Measurements from ENCODE around the gene PEBP1. TPM values are rescaled to one million over a fixed set of nuclear protein-coding genes. Genes with fewer than 3 reads are reported as not detected.

PEBP1 gene
- total RNA-seq, 1 donor, result 185 TPM

DNA sequence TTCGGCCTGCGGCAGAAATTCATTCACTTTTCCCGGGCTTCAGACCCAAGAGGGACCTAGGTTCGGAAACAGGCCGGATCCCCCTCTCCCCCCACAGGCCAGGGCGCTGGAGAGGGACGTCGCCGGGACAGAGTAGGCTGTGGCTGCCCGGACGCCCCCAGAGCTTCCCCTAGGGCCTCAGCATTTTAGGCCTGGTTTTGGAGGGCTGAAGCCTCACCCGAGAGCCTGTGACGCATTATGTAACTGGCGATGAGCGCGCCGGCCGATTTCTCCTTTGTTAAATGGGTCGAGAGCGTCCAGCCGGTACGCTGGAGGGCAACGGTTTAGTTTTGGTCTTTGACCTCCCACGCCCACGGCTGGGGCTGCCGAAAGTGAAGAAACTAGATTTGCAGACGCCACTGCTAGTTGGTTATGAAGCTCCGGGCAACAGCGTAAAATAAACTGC lies 657 bp downstream of the PEBP1 start:
- peak overlapping the region; percentile 96 for H3K4me3 ChIP-seq (ENCODE audit: insufficient read depth, low read length)
- TF ChIP-seq, protein P1, sequence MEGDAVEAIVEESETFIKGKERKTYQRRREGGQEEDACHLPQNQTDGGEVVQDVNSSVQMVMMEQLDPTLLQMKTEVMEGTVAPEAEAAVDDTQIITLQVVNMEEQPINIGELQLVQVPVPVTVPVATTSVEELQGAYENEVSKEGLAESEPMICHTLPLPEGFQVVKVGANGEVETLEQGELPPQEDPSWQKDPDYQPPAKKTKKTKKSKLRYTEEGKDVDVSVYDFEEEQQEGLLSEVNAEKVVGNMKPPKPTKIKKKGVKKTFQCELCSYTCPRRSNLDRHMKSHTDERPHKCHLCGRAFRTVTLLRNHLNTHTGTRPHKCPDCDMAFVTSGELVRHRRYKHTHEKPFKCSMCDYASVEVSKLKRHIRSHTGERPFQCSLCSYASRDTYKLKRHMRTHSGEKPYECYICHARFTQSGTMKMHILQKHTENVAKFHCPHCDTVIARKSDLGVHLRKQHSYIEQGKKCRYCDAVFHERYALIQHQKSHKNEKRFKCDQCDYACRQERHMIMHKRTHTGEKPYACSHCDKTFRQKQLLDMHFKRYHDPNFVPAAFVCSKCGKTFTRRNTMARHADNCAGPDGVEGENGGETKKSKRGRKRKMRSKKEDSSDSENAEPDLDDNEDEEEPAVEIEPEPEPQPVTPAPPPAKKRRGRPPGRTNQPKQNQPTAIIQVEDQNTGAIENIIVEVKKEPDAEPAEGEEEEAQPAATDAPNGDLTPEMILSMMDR (IDR thresholded peaks at IDR 0.05; ENCODE audit: extremely low read depth, low read depth, low read length), result no peak

DNA sequence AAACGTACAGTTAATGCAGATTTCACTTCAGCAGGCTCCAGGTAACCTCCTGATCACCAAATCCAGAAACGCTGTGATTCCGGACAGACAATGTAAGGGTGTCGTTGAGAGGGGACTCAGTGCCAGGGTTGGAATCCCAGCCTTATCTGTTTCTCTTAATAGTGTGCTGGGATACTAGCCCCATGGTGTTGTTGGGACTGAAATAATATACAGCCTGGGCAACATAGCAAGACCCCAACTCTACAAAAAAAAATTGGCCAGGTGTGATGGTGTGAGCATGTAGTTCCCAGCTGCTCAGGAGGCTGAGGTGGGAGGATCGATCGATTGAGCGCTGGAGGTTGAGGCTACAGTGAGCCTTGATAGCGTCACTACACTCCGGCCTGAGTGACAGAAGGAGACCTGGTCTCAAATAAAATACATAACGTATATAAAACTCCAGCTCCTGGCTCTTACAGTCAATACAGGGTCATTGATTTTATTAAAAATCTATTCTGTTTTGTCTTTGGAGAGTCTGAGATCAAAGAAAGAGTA lies 1.3 kb downstream of the PEBP1 start:
- Histone ChIP-seq H3K79me2 (ENCODE audit: insufficient read depth, low read length) (peaks cover 45% of the 10 kb centered on the region), H3K4me3 (ENCODE audit: insufficient read depth, low read length) (peak overlapping the region; percentile 96), H4K20me1 (ENCODE audit: insufficient read depth, low read length) (peaks cover 4% of the 10 kb centered on the region), H3K4me2 (ENCODE audit: insufficient read depth, low read length) (peak overlapping the region; percentile 75), H3K9me3 (ENCODE audit: low read depth, low read length) (no peaks in the 10 kb centered on the region), H2AFZ (ENCODE audit: low read length) (peak overlapping the region; percentile 85), H3K27me3 (ENCODE audit: insufficient read depth, low read length) (no peaks in the 10 kb centered on the region), H3K36me3 (ENCODE audit: insufficient read depth, low read length) (peaks cover 29% of the 10 kb centered on the region), H3K27ac (ENCODE audit: low read depth, low read length) (peak overlapping the region; percentile 76), H3K4me1 (ENCODE audit: insufficient read depth, low read length) (peaks cover 5% of the 10 kb centered on the region)
- no peak for DNase-seq (ENCODE audit: insufficient read length, low spot score, missing footprints)
- TF ChIP-seq, protein P1 (IDR thresholded peaks at IDR 0.05; ENCODE audit: extremely low read depth, low read depth, low read length), result no peak

More for the DNA sequence above, 657 bp downstream of the PEBP1 start:
- no peaks in the 10 kb centered on the region for H3K9me3 ChIP-seq (ENCODE audit: low read depth, low read length)
- peaks cover 4% of the 10 kb centered on the region for H4K20me1 ChIP-seq (ENCODE audit: insufficient read depth, low read length)
- peak overlapping the region; percentile 76 for H3K27ac ChIP-seq (ENCODE audit: low read depth, low read length)
- peak overlapping the region; percentile 75 for H3K4me2 ChIP-seq (ENCODE audit: insufficient read depth, low read length)
- no peak for DNase-seq (ENCODE audit: insufficient read length, low spot score, missing footprints)
- no peaks in the 10 kb centered on the region for H3K27me3 ChIP-seq (ENCODE audit: insufficient read depth, low read length)
- H3K79me2 ChIP-seq (ENCODE audit: insufficient read depth, low read length), result peaks cover 43% of the 10 kb centered on the region
- peak overlapping the region; percentile 85 for H2AFZ ChIP-seq (ENCODE audit: low read length)
- H3K36me3 ChIP-seq (ENCODE audit: insufficient read depth, low read length), result peaks cover 26% of the 10 kb centered on the region
- H3K4me1 ChIP-seq (ENCODE audit: insufficient read depth, low read length), result peaks cover 5% of the 10 kb centered on the region

DNA sequence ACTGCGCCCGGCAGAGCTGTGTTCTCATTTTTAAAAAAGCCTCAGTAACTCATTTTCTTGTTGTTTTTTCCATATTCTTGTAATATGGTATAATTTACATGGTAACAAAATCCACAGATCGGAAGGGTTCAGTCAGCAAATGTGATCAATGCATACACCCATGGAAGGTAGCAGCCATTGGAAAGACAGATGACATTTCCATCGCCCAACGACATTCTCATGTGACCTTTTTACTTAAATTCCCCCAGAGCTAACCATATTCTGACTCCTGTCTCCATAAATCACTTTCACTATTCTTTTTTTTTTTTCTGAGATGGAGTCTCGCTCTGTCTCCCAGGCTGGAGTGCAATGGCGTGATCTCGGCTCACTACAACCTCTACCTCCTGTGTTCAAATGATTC lies 4.9 kb downstream of the PEBP1 start:
- no peaks in the 10 kb centered on the region for H3K9me3 ChIP-seq (ENCODE audit: low read depth, low read length)
- H2AFZ ChIP-seq (ENCODE audit: low read length), result no peak overlapping the region
- no peaks in the 10 kb centered on the region for H3K27me3 ChIP-seq (ENCODE audit: insufficient read depth, low read length)
- no peak overlapping the region for H3K27ac ChIP-seq (ENCODE audit: low read depth, low read length)
- peaks cover 5% of the 10 kb centered on the region for H3K4me1 ChIP-seq (ENCODE audit: insufficient read depth, low read length)
- DNase-seq (ENCODE audit: insufficient read length, low spot score, missing footprints), result no peak
- no peak overlapping the region for H3K4me2 ChIP-seq (ENCODE audit: insufficient read depth, low read length)
- TF ChIP-seq, protein P1 (IDR thresholded peaks at IDR 0.05; ENCODE audit: extremely low read depth, low read depth, low read length), result no peak
- peaks cover 35% of the 10 kb centered on the region for H3K79me2 ChIP-seq (ENCODE audit: insufficient read depth, low read length)
- peaks cover 58% of the 10 kb centered on the region for H3K36me3 ChIP-seq (ENCODE audit: insufficient read depth, low read length)
- no peak overlapping the region for H3K4me3 ChIP-seq (ENCODE audit: insufficient read depth, low read length)
- peaks cover 8% of the 10 kb centered on the region for H4K20me1 ChIP-seq (ENCODE audit: insufficient read depth, low read length)

DNA sequence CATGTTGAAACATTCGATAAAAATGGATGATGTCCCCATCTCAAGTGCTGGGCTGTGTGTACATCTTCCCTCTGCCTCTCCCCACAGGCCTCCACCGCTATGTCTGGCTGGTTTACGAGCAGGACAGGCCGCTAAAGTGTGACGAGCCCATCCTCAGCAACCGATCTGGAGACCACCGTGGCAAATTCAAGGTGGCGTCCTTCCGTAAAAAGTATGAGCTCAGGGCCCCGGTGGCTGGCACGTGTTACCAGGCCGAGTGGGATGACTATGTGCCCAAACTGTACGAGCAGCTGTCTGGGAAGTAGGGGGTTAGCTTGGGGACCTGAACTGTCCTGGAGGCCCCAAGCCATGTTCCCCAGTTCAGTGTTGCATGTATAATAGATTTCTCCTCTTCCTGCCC lies 8.6 kb downstream of the PEBP1 start:
- H3K27me3 ChIP-seq (ENCODE audit: insufficient read depth, low read length), result no peaks in the 10 kb centered on the region
- H3K4me1 ChIP-seq (ENCODE audit: insufficient read depth, low read length), result no peaks in the 10 kb centered on the region
- H3K36me3 ChIP-seq (ENCODE audit: insufficient read depth, low read length), result peaks cover 63% of the 10 kb centered on the region
- no peak overlapping the region for H3K27ac ChIP-seq (ENCODE audit: low read depth, low read length)
- TF ChIP-seq, protein P1 (IDR thresholded peaks at IDR 0.05; ENCODE audit: extremely low read depth, low read depth, low read length), result no peak
- no peak overlapping the region for H2AFZ ChIP-seq (ENCODE audit: low read length)
- no peak overlapping the region for H3K4me2 ChIP-seq (ENCODE audit: insufficient read depth, low read length)
- H4K20me1 ChIP-seq (ENCODE audit: insufficient read depth, low read length), result peaks cover 4% of the 10 kb centered on the region
- no peak overlapping the region for H3K4me3 ChIP-seq (ENCODE audit: insufficient read depth, low read length)
- H3K9me3 ChIP-seq (ENCODE audit: low read depth, low read length), result no peaks in the 10 kb centered on the region
- DNase-seq (ENCODE audit: insufficient read length, low spot score, missing footprints), result no peak
- peaks cover 11% of the 10 kb centered on the region for H3K79me2 ChIP-seq (ENCODE audit: insufficient read depth, low read length)
